Mesodermal cell (in vitro differentiated cells): Measurements from ENCODE around the gene EFCAB8.

Experiments used
- H3K27ac ChIP-seq: 2 replicates; pipeline ENCODE4 v1.7.0; 2013; ENCODE audit warnings: mild to moderate bottlenecking, low read depth, low read length, moderate library complexity; ENCODE audit not compliant: severe bottlenecking
- H3K36me3 ChIP-seq: 2 replicates; pipeline ENCODE4 v1.7.1; 2013; ENCODE audit warnings: mild to moderate bottlenecking, low read length, moderate library complexity; ENCODE audit not compliant: control insufficient read depth, insufficient read depth
- H3K4me1 ChIP-seq: one replicate; pipeline ENCODE4 v1.7.1; 2013; ENCODE audit warnings: mild to moderate bottlenecking, low read length; ENCODE audit not compliant: insufficient read depth, control insufficient read depth, poor library complexity, severe bottlenecking
- H3K4me3 ChIP-seq: 2 replicates; pipeline ENCODE4 v1.7.0; 2013; ENCODE audit warnings: low read length, control low read depth, mild to moderate bottlenecking; ENCODE audit not compliant: insufficient read depth, poor library complexity, severe bottlenecking; ENCODE audit errors: extremely low read depth
- H3K9me3 ChIP-seq: 2 replicates; pipeline ENCODE4 v1.7.1; 2013; ENCODE audit warnings: mild to moderate bottlenecking, low read length, moderate library complexity; ENCODE audit not compliant: control insufficient read depth
- WGBS, 2 experiments: methylation state at CpG; one replicate each; pipeline ENCODE4 v1.1.5; 2013; ENCODE audit warnings: missing lambda C conversion rate in 2 of 2; ENCODE audit not compliant: insufficient coverage in 2 of 2; 5-methylcytosine and 5-hydroxymethylcytosine counted together

Gene EFCAB8

GRCh38 chr20:32986331-32986966 is 127.7 kb downstream of the EFCAB8 start:
- 88 to 97% methylated on average over 12 to 18 of the region's 18 CpGs for WGBS, 2 experiments
- Histone ChIP-seq H3K4me3 (no peak overlapping the region), H3K9me3 (no peaks in the 10 kb centered on the region), H3K36me3 (no peaks in the 10 kb centered on the region), H3K4me1 (peaks cover 4% of the 10 kb centered on the region), H3K27ac (no peak overlapping the region)

DNA sequence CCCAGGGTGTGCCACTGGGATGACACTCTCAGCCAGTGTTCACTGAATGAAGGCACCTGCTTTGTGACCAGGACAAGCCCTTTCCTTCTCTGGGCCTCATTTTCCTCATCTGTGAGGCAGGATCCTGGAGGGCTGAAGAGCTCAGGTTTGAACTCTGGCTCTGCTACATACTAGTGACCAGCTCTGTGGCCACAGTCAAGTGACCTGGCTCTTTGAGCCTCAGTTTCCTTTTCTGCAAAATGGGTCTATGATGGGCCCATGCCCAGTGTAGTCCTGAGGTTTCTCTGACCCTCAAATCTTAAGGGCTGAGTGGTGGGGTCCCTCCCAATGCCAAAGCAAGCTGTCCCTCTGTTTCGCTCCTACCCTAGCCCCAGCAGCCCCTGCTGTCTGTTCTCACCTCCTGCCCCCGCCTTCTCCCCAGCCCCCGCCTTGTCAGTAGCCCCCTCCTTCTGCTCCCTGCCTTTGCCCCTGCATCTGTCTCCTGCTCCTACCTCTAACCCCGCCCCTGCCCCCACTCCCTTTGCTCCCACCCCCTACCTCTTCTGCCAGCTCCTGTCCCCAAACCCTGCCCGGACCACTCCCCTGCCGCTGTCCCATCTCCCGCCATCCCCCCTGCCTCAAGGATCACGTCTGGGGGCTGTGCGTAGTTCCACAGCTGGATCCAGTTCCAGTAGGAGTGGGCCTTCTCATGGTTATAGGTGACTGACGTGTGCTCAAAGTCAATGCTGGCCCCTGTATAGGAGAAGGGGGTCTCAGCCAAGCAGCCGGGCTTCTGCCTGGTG is 128.5 kb downstream of the EFCAB8 start:
- no peak overlapping the region for H3K27ac ChIP-seq
- WGBS, 2 experiments = 80 to 90% methylated on average over 2 to 3 of the region's 11 CpGs
- H3K36me3 ChIP-seq = no peaks in the 10 kb centered on the region
- H3K4me3 ChIP-seq = no peak overlapping the region
- no peaks in the 10 kb centered on the region for H3K9me3 ChIP-seq
- H3K4me1 ChIP-seq = peaks cover 4% of the 10 kb centered on the region

DNA sequence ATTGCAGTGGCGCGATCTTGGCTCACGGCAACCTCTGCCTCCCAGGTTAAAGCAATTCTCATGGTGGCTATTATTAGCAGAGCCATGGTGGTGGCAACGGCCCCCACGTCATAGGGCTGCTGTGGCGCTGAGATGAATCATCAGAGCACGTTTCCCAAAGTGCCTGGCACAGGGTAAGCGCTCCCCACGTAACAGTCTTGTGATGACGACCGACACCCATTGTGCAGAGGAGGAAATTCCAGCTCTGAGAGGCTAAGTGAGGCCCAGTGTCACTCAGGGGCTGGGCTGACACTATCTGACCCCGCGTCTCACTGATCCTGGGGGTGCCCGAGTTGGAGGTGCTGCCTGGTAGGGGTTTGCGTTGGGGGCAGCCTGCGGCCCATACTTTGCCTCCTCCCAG is 129.3 kb downstream of the EFCAB8 start:
- H3K4me1 ChIP-seq = peaks cover 4% of the 10 kb centered on the region
- no peak overlapping the region for H3K27ac ChIP-seq
- no peak overlapping the region for H3K4me3 ChIP-seq
- no peaks in the 10 kb centered on the region for H3K36me3 ChIP-seq
- WGBS, 2 experiments = 89 to 92% methylated on average over 13 to 16 of the region's 16 CpGs
- no peaks in the 10 kb centered on the region for H3K9me3 ChIP-seq

DNA sequence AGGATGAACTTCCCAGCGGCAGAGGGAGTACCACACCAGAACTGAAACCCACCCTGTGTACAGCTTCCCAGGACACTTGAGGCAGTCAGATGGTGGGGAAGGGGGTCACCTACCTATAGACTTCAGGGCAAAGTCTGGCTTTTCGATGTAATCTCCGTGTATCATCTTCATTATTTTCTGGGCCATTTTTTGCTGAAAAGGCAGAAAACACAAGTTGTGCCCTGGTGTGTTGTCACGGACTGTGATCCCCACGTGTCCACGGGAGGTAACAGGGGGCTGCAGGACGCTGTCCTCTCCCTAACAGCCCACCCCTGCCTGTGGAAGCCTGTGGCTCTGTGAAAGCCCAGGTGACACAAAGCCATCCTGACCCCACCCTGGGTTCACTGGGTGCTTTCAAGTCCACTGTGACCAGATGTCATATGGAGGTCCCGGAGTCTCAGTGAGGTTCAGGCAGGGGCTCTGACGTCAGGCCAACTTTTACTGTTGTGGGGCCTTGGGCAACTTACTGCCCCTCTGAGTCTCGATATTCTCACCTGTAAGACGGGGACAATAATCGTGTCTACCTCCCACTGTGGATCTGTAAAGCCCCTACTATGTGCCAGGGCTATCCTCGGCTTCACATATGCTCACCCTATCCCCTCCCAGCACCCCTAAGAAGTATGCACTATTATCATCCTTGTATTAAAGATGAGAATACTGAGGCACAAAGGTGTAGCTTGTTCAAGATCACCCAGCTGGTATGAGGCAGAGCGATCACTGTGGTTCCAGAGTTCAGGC is 131.0 kb downstream of the EFCAB8 start:
- H3K9me3 ChIP-seq = no peaks in the 10 kb centered on the region
- peaks cover 4% of the 10 kb centered on the region for H3K4me1 ChIP-seq
- WGBS, 2 experiments = 89 to 90% methylated on average over 13 to 14 of the region's 14 CpGs
- H3K4me3 ChIP-seq = no peak overlapping the region
- no peaks in the 10 kb centered on the region for H3K36me3 ChIP-seq
- no peak overlapping the region for H3K27ac ChIP-seq

DNA sequence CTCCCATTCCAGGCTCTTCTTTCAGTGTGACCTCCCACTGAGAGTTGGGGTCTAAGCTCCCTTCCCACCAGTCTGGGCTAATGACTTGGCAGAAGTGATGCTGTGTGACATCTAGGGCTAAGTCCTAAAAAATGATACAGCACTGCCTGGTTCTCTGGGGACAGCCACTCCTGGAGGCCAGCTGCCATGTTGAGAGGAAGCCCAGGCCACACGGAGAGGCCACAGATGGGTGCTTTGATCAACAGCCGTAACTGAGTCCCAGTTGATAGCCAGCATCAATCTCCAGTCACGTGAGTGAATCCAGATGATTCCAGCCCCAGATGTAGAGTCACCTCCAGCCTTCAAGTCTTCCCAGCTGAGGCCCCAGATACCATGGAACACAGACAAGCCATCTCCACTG is 131.7 kb downstream of the EFCAB8 start:
- Histone ChIP-seq H3K4me3 (no peak overlapping the region), H3K9me3 (no peaks in the 10 kb centered on the region), H3K4me1 (peaks cover 4% of the 10 kb centered on the region), H3K27ac (no peak overlapping the region), H3K36me3 (no peaks in the 10 kb centered on the region)
- 84 to 97% methylated on average over 2 to 3 of the region's 3 CpGs for WGBS, 2 experiments

DNA sequence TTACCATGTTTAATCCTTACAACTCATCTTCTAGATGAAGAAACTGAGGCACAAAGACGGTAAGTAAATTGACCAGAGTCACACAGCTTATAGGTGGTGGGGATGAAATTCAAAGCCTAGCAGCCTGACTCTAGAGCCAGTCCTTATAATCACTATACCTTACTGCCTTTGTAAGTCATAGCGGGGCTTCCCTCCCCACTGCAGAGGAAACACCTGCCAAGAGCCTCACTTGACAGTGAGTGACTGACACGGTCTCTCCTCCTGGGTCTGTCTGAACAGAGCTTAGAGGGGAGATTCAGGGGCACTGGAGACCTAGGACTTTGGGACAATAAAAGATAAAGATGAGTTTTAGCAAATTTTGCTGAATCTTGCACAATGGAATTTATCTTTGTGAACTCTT is 132.7 kb downstream of the EFCAB8 start:
- 67 to 100% methylated on average over 1 of the region's 3 CpGs for WGBS, 2 experiments
- Histone ChIP-seq H3K36me3 (no peaks in the 10 kb centered on the region), H3K4me3 (no peak overlapping the region), H3K27ac (no peak overlapping the region), H3K4me1 (peaks cover 4% of the 10 kb centered on the region), H3K9me3 (no peaks in the 10 kb centered on the region)

DNA sequence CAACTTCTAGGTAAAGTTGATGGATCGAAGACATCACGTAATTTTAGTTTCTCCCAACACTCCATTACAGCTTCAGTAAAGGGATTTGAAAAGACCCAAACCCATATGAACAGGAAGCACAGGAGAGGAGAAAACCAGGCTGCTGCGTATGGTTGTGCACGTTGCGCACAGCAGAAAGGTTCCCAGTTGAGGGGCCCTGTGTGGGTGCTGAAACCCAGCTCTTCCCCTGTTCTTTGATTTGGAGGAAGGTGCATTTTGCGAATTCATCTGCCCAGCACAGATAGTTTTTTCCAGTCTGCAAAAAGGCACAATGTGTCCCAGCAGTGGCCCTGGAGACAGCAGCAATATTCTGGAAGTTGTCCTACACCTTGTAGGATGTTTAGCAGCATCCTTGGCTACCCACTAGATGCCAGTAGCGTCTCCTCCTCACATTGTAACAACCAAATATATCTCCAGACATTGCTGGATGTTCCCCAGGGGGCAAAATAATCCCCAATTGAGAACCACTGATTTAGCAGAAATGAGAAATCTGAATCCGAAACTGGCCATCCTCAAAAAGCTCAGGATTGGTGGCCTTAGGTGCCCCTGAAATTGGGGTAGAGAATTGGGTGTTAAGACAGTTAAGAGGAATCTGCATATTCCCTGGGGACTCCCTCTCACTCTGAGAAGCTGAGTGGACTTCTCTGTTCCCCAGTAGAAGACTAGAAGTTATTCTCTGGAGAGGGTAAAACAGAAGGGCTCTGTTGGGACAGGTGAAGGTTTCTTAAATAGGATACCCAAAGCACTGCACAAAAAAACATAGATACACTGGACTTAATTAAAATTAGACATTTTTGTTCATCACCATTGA is 133.3 kb downstream of the EFCAB8 start:
- no peaks in the 10 kb centered on the region for H3K36me3 ChIP-seq
- no peak overlapping the region for H3K4me3 ChIP-seq
- H3K4me1 ChIP-seq = peaks cover 4% of the 10 kb centered on the region
- 77 to 82% methylated on average over 5 of the region's 8 CpGs for WGBS, 2 experiments
- H3K9me3 ChIP-seq = no peaks in the 10 kb centered on the region
- H3K27ac ChIP-seq = no peak overlapping the region

GRCh38 chr20:32993496-32994050 is 134.8 kb downstream of the EFCAB8 start:
- H3K9me3 ChIP-seq = no peaks in the 10 kb centered on the region
- H3K4me3 ChIP-seq = no peak overlapping the region
- no peak overlapping the region for H3K27ac ChIP-seq
- H3K4me1 ChIP-seq = no peaks in the 10 kb centered on the region
- no peaks in the 10 kb centered on the region for H3K36me3 ChIP-seq
- 86 to 90% methylated on average over 8 of the region's 8 CpGs for WGBS, 2 experiments

GRCh38 chr20:32995802-32996201 is 137.1 kb downstream of the EFCAB8 start:
- H3K36me3 ChIP-seq = no peaks in the 10 kb centered on the region
- no peaks in the 10 kb centered on the region for H3K9me3 ChIP-seq
- H3K4me3 ChIP-seq = no peak overlapping the region
- no peaks in the 10 kb centered on the region for H3K4me1 ChIP-seq
- H3K27ac ChIP-seq = no peak overlapping the region

- Histone ChIP-seq H3K4me1 (no peaks in the 10 kb centered on the region), H3K36me3 (no peaks in the 10 kb centered on the region), H3K9me3 (no peaks in the 10 kb centered on the region), H3K4me3 (no peak overlapping the region), H3K27ac (no peak overlapping the region)
- WGBS, 2 experiments = 92 to 100% methylated on average over 1 to 2 of the region's 2 CpGs
Observed at GRCh38 chr20:32997431-32997830, 138.7 kb downstream of the EFCAB8 start.
